Activated CD4-positive, alpha-beta T cell treated with anti-CD3 and anti-CD28 coated beads, Interleukin-2, amount 50 U/mL, for 16 hours (primary cell): ENCODE results near the gene FBXO40.

Source experiments
- DNase-seq: peaks from one replicate; pipeline ENCODE4 v3.0.0-alpha.2; 2020

The FBXO40 gene

GRCh38 chr3:121665488-121665887, 72.3 kb downstream of the FBXO40 start:
- no peak for DNase-seq

GRCh38 chr3:121667333-121667732, 74.2 kb downstream of the FBXO40 start:
- no peak for DNase-seq

GRCh38 chr3:121670676-121671075, 77.5 kb downstream of the FBXO40 start:
- no peak for DNase-seq

GRCh38 chr3:121677141-121677540, 84.0 kb downstream of the FBXO40 start:
- DNase-seq: peak; percentile 20
